GM19238 (cell line): ENCODE measurements around the gene PITPNM2.
"Not testable (repeated sequence)": the region's sequence is repeated elsewhere in the genome, so short reads cannot be mapped to it uniquely, and the experiment has no call there.

Experiments used
- DNase-seq: peaks from one replicate; pipeline ENCODE4 v3.0.0; 2011; ENCODE audit warnings: low spot score; ENCODE audit not compliant: insufficient read length

Gene PITPNM2

DNA sequence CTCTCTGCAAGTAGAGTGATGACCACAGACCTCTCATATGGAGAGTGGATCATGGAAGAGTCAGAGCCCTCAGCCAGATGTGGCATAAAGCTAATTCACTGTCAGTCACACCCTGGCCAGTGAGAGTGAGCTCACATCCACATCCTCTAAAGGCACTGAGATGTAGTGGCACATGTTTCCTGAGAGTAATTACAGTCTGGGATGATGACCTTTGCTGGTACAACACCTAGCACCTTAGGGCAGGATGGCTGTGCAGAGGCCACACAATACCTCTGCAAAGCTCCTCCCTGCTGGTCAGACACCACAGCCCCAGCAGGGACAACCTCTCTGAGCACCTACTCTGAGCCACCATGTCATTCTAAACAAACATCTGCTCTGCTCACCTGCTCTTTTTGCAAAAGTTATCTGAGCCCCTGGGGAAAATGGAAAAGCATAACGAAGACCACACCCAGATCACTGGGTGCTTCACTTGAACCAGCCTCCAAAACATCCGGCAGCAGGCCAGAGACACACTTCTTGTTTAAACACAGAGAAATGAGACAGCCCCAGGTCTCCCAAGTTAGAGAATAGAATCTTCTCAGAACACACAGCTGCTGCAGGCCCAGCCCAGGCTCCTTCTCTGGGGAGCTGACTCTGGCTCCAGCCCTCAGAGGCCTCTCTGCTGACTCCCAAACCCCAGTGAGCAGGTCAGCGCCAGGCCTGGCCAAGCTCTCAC is 30.3 kb downstream of the PITPNM2 start:
- no peak for DNase-seq

DNA sequence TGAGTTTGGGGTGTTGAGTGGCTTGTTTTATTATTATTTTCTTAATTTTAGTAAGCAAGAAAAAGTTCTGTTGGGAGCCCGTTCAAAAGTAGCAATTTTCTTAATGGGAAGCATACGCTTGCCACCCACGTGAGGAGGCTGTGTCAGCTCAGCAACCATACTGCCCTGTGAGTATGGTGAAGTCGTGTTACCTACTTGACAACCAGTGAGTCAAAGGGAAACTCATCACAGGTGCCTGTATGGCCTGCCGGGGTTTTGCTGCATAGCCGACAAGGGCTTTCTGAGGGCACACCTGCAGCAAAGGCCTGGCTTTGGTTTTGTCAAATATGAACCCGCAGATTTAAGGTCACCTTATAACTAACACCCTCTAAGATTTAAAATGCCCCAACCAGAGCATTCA is 31.1 kb downstream of the PITPNM2 start:
- DNase-seq: peak; percentile 66

DNA sequence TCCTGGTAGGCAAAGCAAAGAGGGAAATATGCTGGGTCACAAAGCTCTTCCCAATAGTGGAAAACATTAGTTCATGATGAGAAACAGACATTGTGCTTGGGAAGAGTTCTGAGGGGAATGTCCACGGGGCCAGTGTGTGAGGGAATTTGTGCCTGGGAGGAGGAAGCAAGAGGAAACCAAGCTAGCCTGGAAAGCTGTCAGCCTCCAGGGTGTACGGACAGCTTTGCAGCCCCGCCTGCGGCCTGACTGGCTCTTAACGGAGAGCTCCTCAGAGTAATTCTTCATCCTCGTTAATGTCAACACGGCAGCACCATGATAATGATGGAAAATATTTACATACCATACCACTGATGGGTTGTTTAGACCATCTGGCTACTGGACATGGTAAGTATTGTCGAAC is 32.4 kb downstream of the PITPNM2 start:
- no peak for DNase-seq

DNA sequence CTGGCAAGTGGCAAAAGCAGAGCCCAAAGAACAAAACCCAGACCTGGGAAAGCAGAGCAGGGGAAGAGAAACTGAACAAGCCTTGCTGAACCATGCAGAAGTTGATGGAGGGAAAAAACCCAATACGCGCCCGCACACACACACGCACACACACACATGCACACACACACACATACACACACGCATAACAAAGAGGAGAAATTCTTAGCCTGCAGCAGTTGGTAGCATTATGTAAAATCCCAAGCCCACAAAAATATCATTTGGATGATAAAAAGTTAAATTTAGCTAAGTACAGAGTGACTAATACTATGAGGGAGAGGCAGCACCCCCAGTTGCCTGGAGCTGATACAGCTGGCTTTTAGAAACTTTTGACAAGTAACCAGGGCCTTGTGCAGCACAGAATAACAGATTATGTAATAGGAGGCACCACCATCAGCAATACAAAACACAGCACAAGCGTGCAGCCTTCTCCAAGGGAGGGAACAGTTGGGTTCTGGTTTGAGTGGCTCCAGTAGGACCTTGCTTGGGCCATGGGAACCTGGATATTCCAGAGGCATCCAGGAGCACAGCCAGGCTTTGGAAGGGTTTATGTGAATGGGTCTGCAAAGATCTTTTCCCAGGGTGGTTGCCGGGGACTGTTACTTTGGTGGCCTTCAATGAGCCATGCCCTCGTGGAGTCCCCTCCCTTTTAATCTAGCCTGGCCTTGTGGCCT is 35.3 kb downstream of the PITPNM2 start:
- no peak for DNase-seq

DNA sequence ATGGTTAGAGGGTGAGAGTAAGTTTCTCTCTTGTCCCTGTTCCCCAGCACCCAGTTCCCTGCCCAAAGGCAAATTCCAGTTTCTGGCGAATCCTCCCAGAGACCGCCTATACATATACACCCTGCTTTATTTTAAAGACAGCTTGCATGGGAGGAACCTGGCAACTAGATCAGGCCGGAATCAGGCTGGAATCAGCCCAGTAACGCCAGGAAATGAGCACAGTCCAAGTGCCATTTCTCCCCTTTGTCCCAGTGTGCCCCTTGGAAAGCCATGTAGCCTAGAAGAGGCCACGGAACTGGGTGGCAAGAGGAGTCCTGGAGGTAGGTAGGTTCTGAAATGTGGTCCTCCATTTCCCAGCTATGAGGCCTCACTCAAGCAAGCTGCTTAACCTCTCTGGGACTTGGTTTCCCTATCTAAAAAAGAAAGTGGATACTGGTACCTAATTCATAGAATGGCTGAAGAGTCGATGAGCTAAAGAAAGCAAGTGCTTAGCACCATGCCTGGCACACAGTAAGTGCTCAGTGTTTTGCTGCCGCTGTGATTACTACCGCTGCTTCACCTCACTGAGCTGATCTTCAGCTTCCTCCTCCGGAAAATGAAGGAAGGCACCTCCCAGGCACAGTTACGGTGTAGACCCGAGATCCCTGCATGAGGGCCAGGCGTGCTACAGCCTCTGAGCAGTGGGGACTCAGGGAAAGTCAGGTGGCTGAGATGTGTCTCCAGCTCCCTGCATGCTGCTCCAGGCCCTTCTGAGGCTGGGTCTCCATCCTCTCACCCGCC is 36.4 kb downstream of the PITPNM2 start:
- DNase-seq: no peak

DNA sequence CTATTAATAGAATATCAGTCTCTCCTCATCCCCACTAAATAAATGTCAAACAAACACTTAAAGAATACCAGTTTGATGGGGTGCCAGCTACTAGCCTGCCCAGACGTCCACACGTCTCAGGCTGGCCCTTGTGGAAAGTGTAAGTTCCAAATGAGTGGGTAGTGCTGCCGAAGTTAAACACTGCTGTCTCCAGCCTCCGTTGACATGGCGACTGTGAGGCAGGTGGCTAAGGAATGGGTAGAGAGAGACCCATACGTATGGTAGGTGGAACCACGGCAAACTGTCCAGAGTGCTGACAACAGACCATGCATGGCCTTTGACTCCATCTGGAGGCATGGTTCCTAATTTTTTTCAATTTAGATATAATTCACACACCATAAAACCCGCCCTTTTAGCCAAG is 37.9 kb downstream of the PITPNM2 start:
- DNase-seq: no peak

DNA sequence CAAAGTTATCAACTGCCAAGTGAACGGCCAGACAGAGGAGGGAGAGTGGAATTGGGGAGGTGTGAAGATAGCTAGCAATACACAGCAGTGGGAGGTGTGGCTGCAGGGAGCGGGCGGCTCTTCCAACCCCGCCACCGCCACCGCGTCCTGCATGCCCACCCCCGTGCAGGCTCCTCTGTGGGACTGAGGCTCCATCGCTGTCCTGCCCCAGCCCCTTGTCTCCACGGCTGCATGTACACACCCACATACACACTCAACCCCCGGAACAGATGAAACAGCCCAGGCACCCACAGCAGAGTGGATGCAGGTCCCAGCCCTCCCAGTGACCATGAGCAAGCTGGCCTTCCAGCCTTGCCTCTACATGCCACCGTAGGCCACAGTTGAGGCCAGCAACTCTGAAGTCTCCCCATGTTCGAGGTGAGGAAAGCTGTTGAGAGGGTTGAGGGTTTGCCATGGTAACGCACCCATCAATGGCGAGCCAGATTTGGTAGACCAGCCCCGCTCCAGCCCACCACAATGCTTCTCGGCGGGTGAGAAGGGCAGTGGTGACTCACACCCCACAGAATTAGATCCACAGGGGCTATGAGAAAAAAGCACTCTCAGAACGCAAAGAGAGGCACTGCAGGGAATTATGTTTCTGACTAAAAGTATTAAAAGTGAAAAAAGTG is 39.3 kb downstream of the PITPNM2 start:
- no peak for DNase-seq

DNA sequence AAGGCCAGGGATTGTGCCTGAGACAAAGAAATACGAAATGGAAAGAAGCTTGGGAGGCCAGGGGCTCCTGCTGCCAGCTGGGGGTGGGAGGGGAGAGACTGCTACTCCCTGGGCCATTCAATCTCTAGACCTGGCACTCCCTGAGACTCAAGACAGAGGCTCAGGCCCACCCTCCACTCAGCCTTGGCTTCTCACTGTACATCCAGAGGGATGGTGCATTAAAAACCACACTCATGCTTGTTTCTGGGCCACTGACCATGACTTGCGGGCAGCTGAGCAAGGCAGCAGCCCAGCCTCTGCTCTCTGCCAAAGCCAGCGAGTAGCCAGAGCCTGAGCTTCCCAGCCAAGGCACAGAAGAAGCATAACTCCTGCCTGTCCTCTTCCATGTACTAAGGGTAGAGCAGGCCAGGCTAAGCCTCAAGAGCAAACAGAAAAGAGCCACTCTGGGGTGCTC is 41.5 kb downstream of the PITPNM2 start:
- DNase-seq: no peak

DNA sequence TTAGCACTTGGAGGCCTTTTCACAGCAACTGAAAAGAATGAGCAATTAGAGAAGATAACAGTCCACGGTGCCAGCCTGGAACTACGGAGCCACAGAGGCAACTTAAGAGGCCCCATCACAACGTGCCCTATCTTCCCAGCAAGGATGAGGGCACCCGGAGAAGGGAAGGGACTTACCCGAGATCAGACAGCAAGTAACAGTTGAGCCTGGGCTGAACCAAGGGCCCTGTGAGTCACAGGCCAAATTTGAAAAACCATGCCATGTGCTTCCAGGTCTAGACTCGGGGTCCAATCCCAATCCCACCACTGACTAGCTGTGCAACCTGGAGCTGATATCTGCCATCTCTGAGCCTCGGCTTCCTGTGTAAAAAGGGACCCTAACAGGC is 42.2 kb downstream of the PITPNM2 start:
- no peak for DNase-seq

DNA sequence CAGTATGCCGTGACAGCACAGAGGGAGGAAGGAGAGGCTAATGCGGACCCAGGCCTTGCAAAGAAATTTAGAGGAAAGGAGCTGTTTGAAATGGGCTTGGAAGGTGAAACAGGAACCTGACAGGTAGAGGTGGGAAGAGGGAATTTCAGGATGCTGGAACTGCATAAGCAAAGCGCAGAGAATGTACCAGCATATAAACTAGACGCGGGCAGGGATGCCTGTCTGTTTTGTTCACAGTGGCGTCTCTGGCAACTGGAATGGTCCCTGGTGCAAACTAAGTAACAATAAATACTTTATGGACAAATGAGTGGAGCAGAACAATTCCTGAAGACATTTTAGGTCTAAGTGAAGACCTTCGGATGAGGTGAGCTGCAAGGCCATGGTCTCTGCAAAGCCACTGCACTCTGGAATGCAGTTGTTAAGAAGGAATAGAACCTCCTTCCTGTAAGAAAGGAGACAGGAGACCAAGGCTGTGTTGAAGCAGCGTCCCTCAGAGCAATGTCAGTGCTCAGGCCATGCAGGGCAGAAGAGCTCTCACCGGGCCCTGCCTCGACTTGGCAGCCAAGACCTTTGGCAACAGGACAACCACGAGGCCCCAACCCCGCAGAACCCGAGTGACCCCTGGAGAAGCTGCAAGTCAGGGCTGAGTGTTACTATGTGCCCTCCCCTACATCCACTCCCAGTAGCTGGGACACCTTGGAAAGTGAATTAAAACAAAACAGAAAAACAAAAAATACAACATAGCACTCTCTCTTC is 42.8 kb downstream of the PITPNM2 start:
- no peak for DNase-seq

DNA sequence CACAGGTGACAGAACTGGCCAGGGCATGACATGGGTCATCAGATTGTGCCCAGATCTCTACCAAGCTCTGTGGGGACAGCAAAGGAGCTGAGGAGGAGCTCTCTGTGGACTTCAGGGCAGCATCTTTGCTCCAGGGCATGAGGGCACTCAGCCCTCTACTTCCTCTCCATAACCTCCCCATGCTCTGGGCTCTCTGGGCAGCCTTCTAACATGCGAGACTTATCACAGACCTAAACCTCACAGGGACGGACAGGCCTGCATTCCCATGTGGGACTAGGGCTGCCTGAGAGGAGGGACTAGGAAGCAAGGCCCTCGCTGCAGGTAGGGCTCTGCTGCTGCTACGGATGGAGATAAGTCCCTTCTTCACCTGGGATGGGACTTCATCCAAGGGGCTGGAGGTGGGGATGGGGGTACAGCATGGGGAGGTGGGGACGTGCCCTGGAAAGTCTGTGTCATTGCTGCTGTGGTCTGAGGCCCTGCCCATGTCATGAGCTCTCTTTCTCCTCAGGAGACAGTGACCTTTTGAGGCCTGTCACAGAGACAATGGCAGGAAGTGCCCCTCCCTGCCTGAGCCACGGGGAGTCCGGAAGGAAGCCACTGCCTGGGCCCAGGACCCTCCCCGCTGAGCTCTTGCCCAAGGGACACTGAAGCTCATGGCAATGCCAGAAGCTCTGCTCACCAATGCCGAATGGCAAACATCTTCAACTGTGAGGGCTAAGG is 44.1 kb downstream of the PITPNM2 start:
- DNase-seq: peak; percentile 48

DNA sequence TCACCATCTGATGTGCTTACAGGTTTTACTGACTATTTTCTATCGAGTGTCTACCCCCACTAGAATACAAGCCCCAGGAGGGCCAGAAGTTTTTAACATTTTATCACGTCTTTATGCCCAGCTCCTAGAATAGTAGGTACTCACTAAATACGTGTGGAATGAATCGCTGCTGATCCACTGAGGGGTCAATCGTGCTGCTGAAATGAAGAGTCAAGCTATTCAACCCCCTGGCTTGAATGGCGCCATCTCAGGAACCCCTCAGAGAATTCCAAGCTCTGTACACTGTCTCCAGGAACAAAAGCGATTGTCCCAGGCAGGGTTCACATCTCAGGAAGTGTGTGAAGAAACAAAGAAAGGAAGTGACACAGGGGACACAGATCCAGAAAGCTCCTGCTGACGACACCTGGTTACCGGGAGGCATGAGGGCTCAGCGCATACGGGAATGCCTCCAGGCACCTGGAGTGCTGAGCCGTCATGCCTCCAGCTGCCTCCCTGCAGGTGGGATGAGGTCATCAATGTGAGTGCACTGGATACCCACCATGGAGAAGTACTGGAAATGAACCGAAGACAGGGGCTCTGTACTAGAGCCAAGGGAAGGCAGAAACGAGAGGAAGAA is 45.6 kb downstream of the PITPNM2 start:
- DNase-seq: no peak

DNA sequence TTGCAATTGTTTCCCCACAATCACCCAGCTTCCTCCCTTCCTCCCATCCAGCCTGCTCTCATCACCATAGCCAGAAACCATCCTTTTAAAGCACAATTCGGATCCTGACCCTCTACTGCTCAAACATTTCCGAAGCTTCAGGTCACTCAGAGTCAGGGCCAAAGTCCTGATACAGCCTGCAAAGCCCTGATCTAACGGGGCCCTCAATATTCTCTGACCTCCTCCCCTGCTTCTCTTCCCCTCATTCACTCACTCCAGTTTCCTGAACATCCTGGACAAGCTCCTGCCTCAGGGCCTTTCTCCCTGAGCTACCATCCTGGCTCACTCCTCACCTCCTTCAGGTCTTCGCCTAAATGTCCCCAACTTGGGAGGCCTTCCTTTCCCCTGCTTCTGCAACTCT is 46.1 kb downstream of the PITPNM2 start:
- DNase-seq: no peak

DNA sequence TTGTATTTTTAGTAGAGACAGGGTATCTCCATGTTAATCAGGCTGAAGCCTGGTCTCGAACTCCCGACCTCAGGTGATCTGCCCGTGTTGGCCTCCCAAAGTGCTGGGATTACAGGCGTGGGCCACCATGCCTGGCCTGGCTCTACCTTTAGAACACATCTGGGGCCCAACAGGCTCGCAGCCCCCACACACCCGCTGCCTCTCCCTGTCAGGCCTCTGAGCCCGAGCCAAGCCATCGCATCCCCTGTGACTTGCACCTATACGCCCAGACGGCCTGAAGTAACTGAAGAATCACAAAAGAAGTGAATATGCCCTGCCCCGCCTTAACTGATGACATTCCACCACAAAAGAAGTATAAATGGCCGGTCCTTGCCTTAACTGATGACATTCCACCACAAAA is 46.8 kb downstream of the PITPNM2 start:
- DNase-seq: not testable (repeated sequence)

DNA sequence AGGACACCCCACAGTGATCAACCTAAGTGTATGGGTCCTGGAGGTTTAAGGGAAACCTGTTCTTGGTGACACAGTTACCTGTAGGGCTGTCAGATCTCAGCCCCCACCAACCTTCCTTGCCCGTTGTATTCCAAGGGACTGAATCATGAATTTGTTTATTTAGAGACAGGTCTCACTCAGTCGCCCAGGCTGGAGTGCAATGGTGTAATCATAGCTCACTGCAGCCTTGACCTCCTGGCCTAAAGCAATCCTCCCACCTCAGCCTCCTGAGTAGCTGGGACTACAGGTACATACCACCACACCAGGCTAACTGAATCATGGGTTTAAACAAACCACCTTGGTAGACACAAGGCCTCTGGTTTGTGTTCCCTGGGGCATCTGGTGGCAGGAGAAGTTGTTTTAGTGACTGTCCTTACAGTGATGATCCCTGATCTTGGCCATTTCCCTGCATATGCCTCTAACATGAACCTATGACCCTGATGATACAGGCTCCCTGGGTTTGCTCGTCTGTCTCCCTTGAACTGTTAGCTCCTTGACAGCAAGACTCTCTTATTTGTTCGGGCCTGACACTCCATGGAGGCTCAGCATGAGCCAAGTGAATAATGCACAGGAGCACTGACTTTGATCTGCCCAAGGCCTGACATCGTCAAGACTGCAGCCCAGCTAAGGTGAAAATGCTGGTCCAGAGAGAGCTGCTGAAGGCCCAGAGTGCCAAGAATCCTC is 47.9 kb downstream of the PITPNM2 start:
- DNase-seq: no peak

DNA sequence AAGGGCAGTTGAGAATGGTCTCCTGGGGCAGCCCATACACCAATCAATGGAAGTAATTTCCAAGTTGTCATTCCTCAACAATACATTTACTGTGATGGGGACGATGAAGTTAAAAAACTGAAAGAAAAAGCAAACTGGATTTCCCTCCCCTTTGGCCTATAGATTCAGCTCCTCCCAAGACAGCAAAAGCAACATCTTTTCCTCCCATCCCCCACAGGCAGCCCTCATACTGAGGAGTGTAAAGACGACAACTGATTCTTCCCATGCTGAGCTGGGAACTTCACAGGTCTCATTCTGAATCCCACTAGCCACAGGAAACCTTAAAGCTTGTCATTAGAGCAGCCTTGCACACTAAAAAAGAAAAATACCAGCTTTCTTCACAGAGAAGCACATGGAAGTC is 48.5 kb downstream of the PITPNM2 start:
- no peak for DNase-seq

DNA sequence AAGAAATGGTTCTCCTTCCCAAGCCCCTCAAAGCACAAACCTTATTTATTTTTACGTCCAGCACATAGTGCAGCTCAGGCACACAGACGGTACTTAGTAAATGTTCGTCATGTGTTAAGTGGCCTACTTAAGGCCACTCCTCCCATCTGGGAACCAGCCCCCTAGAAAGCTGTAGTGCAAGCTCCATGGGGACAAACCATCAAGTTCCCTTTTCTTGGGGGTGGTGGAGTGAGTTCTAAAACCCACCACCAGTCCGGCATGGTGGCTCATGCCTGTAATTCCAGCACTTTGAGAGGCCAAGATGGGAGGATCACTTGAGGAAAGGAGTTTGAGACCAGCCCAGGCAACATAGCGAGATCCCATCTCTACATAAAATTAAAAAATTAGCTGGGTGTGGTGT is 49.4 kb downstream of the PITPNM2 start:
- DNase-seq: no peak
